NCI-H1694 treated with DMSO at 0.1 percent for 48 hours (cell line): ENCODE measurements around the gene CACNB3.
A peak's percentile ranks its signal among the peaks of the same experiment; 100 is the strongest.
"Not testable (repeated sequence)": the region's sequence is repeated elsewhere in the genome, so short reads cannot be mapped to it uniquely, and the experiment has no call there.

ENCODE experiments used
- DNase-seq: peaks from one replicate; lab custom pipeline; 2025; lab: John Stamatoyannopoulos, UW

CACNB3 gene

GRCh38 chr12:48854932-48855331, 36.6 kb downstream of the CACNB3 start:
- DNase-seq, result not testable (repeated sequence)

- no peak for DNase-seq
Observed at GRCh38 chr12:48856379-48856778, 38.1 kb downstream of the CACNB3 start.

- no peak for DNase-seq
Observed at GRCh38 chr12:48857278-48857994, 39.1 kb downstream of the CACNB3 start.

DNA sequence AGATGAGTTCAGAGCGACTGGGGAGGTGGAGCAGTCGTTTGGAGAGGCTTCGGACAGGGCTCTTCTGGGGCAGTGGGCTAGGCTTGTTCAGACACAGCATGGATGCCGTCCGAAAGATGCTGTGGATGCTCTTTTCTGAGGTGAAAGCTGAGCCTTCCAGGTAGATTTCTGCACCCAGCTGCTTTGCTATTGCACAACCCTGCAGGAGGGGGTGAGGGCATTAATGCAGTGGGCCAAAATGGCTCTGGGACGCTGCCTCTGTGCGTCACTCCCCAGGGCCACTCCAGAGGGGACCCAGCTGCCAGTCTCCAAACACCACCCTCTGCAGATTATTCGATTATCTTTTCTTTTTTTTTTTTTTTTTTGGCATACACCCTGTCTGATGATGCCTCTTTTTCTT, 39.7 kb downstream of the CACNB3 start:
- no peak for DNase-seq

GRCh38 chr12:48859607-48860006, 41.3 kb downstream of the CACNB3 start:
- no peak for DNase-seq

GRCh38 chr12:48860236-48860635, 41.9 kb downstream of the CACNB3 start:
- DNase-seq, result not testable (repeated sequence)

- no peak for DNase-seq
Observed at GRCh38 chr12:48861111-48861510, 42.8 kb downstream of the CACNB3 start.

GRCh38 chr12:48862760-48863159, 44.5 kb downstream of the CACNB3 start:
- no peak for DNase-seq

GRCh38 chr12:48863291-48863690, 45.0 kb downstream of the CACNB3 start:
- no peak for DNase-seq

DNA sequence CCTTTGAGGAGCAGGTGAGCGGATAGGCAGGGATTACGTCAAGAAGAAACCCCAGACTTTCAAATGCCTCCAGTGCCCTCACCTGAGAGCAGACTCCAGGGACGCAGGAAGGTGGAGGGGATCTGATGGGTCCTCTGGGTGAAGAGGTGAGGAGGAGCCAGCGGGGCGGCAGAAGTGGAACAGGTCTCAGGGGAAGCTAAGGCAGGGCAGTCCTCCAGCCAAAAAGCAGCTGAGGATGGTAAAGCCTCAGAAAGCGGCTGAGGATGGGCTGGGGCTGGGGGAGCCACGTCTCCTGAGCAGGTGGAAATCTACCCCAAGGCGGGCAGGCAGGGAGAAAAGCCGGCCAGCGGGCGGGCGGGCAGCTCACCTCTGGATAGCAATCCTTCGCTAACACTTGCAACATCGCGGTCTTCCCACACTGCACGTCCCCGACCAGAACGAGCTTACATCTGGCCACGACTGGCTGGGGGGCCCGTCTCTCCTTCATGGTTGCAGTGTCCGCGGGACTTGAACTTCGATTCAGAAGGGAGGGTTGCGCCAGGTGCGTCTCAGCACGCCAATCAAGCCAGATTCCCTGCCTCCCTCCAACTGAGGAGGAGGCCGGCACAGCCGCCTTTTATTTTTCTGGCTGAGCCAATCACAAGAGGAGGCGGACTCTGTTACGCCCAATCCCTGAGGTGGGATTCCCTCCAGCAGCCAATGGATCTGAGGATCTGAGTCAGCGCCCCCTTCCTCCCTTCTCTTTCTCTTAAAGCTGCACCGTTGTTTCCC, 47.2 kb downstream of the CACNB3 start, which contains the start of gene RND1:
Gene RND1, minus strand, starts transcription at position 590 of the 771 bp plus-strand sequence. Its CDS starts 103 bp downstream, at position 487.
- peak; percentile 77 for DNase-seq

GRCh38 chr12:48866052-48866711, 47.9 kb downstream of the CACNB3 start:
- DNase-seq, result no peak

DNA sequence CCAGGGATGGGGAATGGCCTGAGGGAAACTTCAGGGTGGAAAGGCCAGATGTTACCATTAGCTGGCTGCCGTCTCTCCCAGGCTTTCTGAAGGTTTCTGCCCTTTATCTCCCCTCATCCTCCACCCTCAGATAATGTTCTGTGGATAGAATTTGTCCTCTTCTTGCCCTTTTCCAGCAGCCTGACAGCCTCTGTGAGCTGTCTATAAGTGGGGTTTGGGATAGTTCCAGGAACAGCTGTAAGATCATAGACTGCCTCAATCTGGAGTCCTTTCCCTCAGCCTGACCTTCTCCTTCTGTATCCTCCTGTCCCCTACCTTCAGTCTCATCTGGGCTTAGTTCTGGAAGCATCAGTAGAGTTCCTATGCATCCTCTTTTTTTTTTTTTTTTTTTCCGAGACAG, 50.2 kb downstream of the CACNB3 start:
- DNase-seq, result no peak

GRCh38 chr12:48869191-48869590, 50.9 kb downstream of the CACNB3 start:
- no peak for DNase-seq

DNA sequence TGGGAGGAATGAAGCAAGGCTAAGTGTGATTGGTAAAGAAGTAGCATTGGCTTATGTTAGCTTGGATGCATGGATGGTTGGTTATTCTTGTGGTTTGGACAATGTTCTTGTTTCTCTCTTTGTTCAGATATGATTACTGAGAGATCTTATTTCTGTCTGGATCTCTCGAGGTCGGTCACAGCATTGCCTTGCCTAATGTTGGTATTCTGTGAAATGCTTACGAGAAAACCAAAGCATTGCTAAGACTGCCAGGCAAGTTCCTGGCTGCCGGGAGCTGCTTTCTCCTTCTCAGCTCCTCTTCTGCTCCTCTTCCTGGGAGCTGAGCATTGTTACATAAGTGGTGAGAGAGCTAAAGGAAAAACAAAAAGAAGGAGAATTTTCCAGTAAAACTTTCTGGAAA, 54.8 kb downstream of the CACNB3 start:
- no peak for DNase-seq

- DNase-seq, result not testable (repeated sequence)
Observed at GRCh38 chr12:48873534-48873933, 55.2 kb downstream of the CACNB3 start.

- DNase-seq, result no peak
Observed at GRCh38 chr12:48875944-48876515, 57.7 kb downstream of the CACNB3 start.
